Glutamatergic neuron (in vitro differentiated cells): Measurements from ENCODE around the gene KCNN1. TPM values are rescaled to one million over a fixed set of nuclear protein-coding genes. Genes with fewer than 3 reads are reported as not detected.

Experiments used
- DNase-seq: peaks from one replicate; pipeline ENCODE4 v3.0.0; 2022
- H3K27ac Mint-ChIP-seq: one replicate; pipeline ENCODE4 v1.8.0; 2020; ENCODE audit warnings: mild to moderate bottlenecking, mixed read lengths, inconsistent platforms; ENCODE audit not compliant: unreplicated experiment
- H3K27me3 Mint-ChIP-seq: one replicate; pipeline ENCODE4 v1.8.0; 2020; ENCODE audit warnings: mild to moderate bottlenecking, moderate library complexity, mixed read lengths, inconsistent platforms; ENCODE audit not compliant: unreplicated experiment
- H3K36me3 Mint-ChIP-seq: one replicate; pipeline ENCODE4 v1.8.0; 2020; ENCODE audit warnings: mild to moderate bottlenecking, mixed read lengths, inconsistent platforms; ENCODE audit not compliant: unreplicated experiment
- H3K4me1 Mint-ChIP-seq: one replicate; pipeline ENCODE4 v1.8.0; 2020; ENCODE audit warnings: mild to moderate bottlenecking, low read depth, mixed read lengths, inconsistent platforms; ENCODE audit not compliant: unreplicated experiment
- H3K4me3 Mint-ChIP-seq: one replicate; pipeline ENCODE4 v1.8.0; 2020; ENCODE audit warnings: mild to moderate bottlenecking, mixed read lengths, inconsistent platforms; ENCODE audit not compliant: unreplicated experiment
- H3K9me3 Mint-ChIP-seq: one replicate; pipeline ENCODE4 v1.8.0; 2020; ENCODE audit warnings: mild to moderate bottlenecking, moderate library complexity, mixed read lengths, inconsistent platforms; ENCODE audit not compliant: unreplicated experiment
- total RNA-seq: library from RNA; stranded (reverse); fragmentation: NEBNext Ultra II Directional; extraction: Animal tissue kit (Norgen Biotek cat#: 25700); gene quantifications from one replicate; pipeline ENCODE4 v1.2.1, GENCODE V29; 2021; ENCODE audit not compliant: unreplicated experiment
- TF ChIP-seq, protein P1 (sequence below): fragments of 200-600 bp; sonication (generic); IDR thresholded peaks from one replicate; pipeline ENCODE4 v1.5.0; 2021; ENCODE audit not compliant: partially characterized antibody, unreplicated experiment

Gene KCNN1
- total RNA-seq, 1 donor from 2014 or later, result 91.1 TPM

DNA sequence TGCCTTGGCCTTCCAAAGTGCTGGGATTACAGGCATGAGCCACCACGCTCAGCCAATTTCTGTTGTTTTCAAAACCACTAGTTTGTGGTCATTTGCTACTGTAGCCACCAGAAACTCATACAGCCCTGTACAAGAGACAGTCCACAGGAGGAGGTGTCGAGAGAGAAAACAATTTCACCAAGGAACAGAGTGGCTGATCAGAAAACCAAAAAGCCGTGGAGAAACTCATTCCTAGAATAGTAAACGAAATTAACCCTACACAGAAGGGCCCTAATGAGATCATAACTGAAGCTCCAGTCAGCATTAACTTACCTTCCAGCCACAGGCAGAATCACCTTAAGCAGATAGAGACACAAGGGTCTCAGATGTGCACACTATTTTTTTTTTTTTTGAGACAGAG lies 37.9 kb upstream of the KCNN1 start:
- H3K9me3 Mint-ChIP-seq, result peaks cover 5% of the 10 kb centered on the region
- H3K27me3 Mint-ChIP-seq, result peaks cover 7% of the 10 kb centered on the region
- no peak overlapping the region for H3K4me3 Mint-ChIP-seq
- peaks cover 3% of the 10 kb centered on the region for H3K4me1 Mint-ChIP-seq
- no peak overlapping the region for H3K27ac Mint-ChIP-seq
- TF ChIP-seq, protein P1, sequence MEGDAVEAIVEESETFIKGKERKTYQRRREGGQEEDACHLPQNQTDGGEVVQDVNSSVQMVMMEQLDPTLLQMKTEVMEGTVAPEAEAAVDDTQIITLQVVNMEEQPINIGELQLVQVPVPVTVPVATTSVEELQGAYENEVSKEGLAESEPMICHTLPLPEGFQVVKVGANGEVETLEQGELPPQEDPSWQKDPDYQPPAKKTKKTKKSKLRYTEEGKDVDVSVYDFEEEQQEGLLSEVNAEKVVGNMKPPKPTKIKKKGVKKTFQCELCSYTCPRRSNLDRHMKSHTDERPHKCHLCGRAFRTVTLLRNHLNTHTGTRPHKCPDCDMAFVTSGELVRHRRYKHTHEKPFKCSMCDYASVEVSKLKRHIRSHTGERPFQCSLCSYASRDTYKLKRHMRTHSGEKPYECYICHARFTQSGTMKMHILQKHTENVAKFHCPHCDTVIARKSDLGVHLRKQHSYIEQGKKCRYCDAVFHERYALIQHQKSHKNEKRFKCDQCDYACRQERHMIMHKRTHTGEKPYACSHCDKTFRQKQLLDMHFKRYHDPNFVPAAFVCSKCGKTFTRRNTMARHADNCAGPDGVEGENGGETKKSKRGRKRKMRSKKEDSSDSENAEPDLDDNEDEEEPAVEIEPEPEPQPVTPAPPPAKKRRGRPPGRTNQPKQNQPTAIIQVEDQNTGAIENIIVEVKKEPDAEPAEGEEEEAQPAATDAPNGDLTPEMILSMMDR, result no peak
- no peaks in the 10 kb centered on the region for H3K36me3 Mint-ChIP-seq
- DNase-seq, result no peak

DNA sequence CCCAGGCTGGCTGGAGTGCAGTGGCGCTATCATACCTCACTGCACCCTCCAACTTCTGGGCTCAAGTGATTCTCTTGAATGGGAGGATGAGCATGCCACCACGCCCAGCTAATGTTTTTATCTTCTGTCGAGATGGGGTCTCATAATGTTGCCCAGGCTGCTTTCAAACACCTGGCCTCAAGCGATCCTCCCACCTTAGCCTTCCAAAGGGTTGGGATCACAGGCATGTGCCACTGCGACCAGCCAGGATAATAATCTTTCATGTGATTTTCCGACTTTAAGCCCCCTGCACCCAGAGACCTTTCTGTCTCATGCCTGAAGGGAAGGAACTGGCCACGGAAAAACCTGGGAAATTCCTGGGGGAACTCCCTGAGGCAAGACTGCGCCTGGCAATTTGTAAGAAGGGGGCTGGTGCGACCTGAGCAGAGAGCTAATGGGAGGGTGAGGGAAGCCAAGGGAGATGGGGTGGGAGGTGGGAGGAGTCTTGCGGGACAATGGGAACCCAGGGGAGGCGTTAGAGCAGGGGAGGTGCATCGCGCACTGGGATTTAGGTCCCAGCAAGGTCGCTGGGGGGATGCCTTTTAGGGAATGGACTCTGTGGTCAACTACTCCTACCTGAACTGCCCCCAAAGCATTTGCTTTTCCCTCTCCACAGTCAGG lies 35.2 kb upstream of the KCNN1 start:
- peaks cover 3% of the 10 kb centered on the region for H3K4me1 Mint-ChIP-seq
- no peak for DNase-seq
- no peaks in the 10 kb centered on the region for H3K36me3 Mint-ChIP-seq
- H3K4me3 Mint-ChIP-seq, result peak overlapping the region; percentile 94
- H3K27ac Mint-ChIP-seq, result peak overlapping the region; percentile 25
- H3K9me3 Mint-ChIP-seq, result peaks cover 5% of the 10 kb centered on the region
- peaks cover 6% of the 10 kb centered on the region for H3K27me3 Mint-ChIP-seq
- TF ChIP-seq, protein P1, result no peak

DNA sequence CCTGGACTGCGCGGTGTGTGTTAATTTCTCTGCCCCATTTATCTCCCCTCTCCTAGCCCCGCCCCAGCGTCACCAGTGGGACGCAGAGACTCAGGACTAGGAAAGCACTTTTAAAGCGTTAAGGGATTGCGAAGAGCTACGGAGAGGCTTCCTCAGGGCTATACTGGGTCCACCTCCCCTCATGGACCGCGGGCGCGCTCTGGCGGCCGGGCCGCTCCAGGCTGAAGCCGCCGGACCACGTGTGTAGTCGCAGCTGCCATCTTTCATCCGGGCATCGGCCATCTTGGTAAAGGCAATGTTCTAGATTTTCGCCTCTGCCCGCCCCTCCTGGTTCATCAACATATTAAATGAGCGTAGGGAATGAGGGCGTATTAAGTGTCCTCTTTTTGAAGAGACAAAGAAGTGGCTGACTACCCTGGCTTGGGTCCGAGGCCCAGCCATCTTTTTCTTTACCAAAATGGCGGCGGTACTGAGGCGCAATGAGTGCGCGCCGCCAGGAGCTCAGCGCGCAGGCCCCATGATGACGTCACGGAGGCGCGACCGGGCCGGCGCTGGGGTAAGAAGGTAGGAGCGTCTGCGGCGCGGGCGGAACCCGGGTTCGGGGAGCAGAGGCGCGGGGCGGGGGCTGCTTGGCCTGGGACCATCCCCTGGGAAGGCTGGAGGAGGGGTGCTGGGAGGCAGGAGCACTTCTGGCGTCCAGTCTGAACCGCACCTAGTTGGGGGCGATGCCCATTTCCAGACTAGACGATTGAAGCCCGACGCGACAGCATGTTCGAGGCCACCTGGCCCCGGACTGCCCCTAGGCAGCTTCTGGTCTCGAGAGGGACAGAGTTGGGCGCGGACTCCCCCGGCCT lies 34.2 kb upstream of the KCNN1 start, which contains the start of gene CCDC124:
Gene CCDC124, plus strand, starts transcription at position 531 of the 854 bp plus-strand sequence. CDS start 3,406 bp downstream, outside the sequence.
- no peaks in the 10 kb centered on the region for H3K36me3 Mint-ChIP-seq
- peaks cover 4% of the 10 kb centered on the region for H3K27me3 Mint-ChIP-seq
- TF ChIP-seq, protein P1, result peak; percentile 67
- H3K27ac Mint-ChIP-seq, result peak within 1 kb of the TSS; percentile 97
- peaks cover 5% of the 10 kb centered on the region for H3K9me3 Mint-ChIP-seq
- peaks cover 3% of the 10 kb centered on the region for H3K4me1 Mint-ChIP-seq
- peak within 1 kb of the TSS; percentile 94 for H3K4me3 Mint-ChIP-seq
- DNase-seq, result peak; percentile 92

DNA sequence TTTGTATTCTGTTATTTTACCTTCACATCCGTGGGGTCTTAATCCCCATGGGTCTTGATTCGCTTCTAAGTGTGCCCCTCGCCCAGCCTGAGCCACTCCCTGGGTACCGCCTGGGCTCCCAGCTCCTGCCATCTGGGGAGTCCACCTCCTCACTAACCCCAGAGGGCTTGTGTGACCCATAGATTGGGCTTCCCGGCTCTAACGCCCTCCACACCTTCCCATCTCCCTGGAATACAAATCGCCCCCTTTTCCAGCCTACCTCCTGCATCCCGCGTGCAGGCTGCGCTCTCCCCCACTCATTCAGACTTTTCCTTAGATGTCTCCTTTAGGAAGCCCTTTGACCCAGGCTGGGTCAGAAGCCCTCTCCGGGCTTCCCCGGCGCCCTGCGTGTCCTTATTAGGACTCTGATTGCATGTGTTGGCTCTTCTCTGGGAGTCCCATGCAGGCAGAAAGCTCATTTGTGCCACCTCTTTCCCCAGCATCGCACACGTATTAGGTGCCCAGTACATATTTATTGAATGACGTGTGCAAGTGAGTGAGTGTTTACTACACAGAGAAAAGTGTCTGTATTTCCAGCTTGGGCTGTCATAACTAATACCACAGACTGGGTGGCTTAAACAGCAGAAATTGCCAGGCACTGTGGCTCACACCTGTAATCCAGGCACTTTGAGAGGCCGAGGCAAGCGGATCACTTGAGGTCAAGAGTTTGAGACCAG lies 33.3 kb upstream of the KCNN1 start:
- TF ChIP-seq, protein P1, result no peak
- no peak for DNase-seq
- Mint-ChIP-seq H3K27ac (peak overlapping the region; percentile 97), H3K36me3 (no peaks in the 10 kb centered on the region), H3K27me3 (peaks cover 4% of the 10 kb centered on the region), H3K4me3 (peak overlapping the region; percentile 94), H3K9me3 (peaks cover 5% of the 10 kb centered on the region), H3K4me1 (peaks cover 3% of the 10 kb centered on the region)
